ENCODE results near the gene AGTR1.
"Not testable (repeated sequence)": the region's sequence is repeated elsewhere in the genome, so short reads cannot be mapped to it uniquely, and the experiment has no call there.

AGTR1 gene

GRCh38 chr3:148718982-148719862, 21.5 kb downstream of the AGTR1 start:
- DNase-seq, result peak; percentile 35

- DNase-seq, result no peak
Observed at GRCh38 chr3:148720873-148721272, 23.2 kb downstream of the AGTR1 start.

GRCh38 chr3:148723631-148724030, 25.9 kb downstream of the AGTR1 start:
- DNase-seq, result no peak

GRCh38 chr3:148727231-148727630, 29.5 kb downstream of the AGTR1 start:
- DNase-seq, result peak; percentile 81

- no peak for DNase-seq
Observed at GRCh38 chr3:148728753-148729152, 31.1 kb downstream of the AGTR1 start.

- DNase-seq, result no peak
Observed at GRCh38 chr3:148729476-148730055, 31.9 kb downstream of the AGTR1 start.

- DNase-seq, result no peak
Observed at GRCh38 chr3:148730676-148731075, 33.0 kb downstream of the AGTR1 start.

- no peak for DNase-seq
Observed at GRCh38 chr3:148735597-148735996, 37.9 kb downstream of the AGTR1 start.

GRCh38 chr3:148736086-148736485, 38.4 kb downstream of the AGTR1 start:
- DNase-seq, result no peak

GRCh38 chr3:148737104-148737530, 39.4 kb downstream of the AGTR1 start:
- no peak for DNase-seq

GRCh38 chr3:148739720-148740119, 42.0 kb downstream of the AGTR1 start:
- no peak for DNase-seq

GRCh38 chr3:148740291-148740690, 42.6 kb downstream of the AGTR1 start:
- DNase-seq, result no peak

- no peak for DNase-seq
Observed at GRCh38 chr3:148741219-148741618, 43.5 kb downstream of the AGTR1 start.

- DNase-seq, result no peak
Observed at GRCh38 chr3:148742118-148742517, 44.4 kb downstream of the AGTR1 start.

- no peak for DNase-seq
Observed at GRCh38 chr3:148746053-148746452, 48.4 kb downstream of the AGTR1 start.

- no peak for DNase-seq
Observed at GRCh38 chr3:148748283-148748682, 50.6 kb downstream of the AGTR1 start.

GRCh38 chr3:148750296-148750695, 52.6 kb downstream of the AGTR1 start:
- no peak for DNase-seq

- no peak for DNase-seq
Observed at GRCh38 chr3:148751461-148751860, 53.8 kb downstream of the AGTR1 start.

- not testable (repeated sequence) for DNase-seq
Observed at GRCh38 chr3:148753385-148753784, 55.7 kb downstream of the AGTR1 start.

GRCh38 chr3:148755570-148755969, 57.9 kb downstream of the AGTR1 start:
- no peak for DNase-seq

- no peak for DNase-seq
Observed at GRCh38 chr3:148756311-148756710, 58.6 kb downstream of the AGTR1 start.

- no peak for DNase-seq
Observed at GRCh38 chr3:148757238-148758215, 59.8 kb downstream of the AGTR1 start.

- no peak for DNase-seq
Observed at GRCh38 chr3:148758303-148758884, 60.7 kb downstream of the AGTR1 start.
